IPS-15b (cell line): Measurements from ENCODE around the gene IFFO2.

Experiments used
- H3K27me3 ChIP-seq: one replicate; pipeline ENCODE4 v1.6.1; 2013; ENCODE audit warnings: low read length; ENCODE audit not compliant: control insufficient read depth, insufficient read depth
- H3K36me3 ChIP-seq: one replicate; pipeline ENCODE4 v1.6.1; 2013; ENCODE audit warnings: low read length; ENCODE audit not compliant: control insufficient read depth, insufficient read depth
- H3K4me1 ChIP-seq: one replicate; pipeline ENCODE4 v1.6.1; 2013; ENCODE audit warnings: mild to moderate bottlenecking, low read length; ENCODE audit not compliant: control insufficient read depth, insufficient read depth
- H3K4me3 ChIP-seq: one replicate; pipeline ENCODE4 v1.5.1; 2013; ENCODE audit warnings: low read depth, low read length
- H3K9ac ChIP-seq: one replicate; pipeline ENCODE4 v1.6.1; 2013; ENCODE audit warnings: low read depth, mild to moderate bottlenecking, low read length
- H3K9me3 ChIP-seq: one replicate; pipeline ENCODE4 v1.6.1; 2013; ENCODE audit warnings: mild to moderate bottlenecking, low read length; ENCODE audit not compliant: control insufficient read depth, insufficient read depth

Gene IFFO2

GRCh38 chr1:18928985-18929384 lies 27.5 kb downstream of the IFFO2 start:
- Histone ChIP-seq H3K4me3 (no peak overlapping the region), H3K36me3 (no peaks in the 10 kb centered on the region), H3K9me3 (no peaks in the 10 kb centered on the region), H3K4me1 (peaks cover 4% of the 10 kb centered on the region), H3K27me3 (no peaks in the 10 kb centered on the region), H3K9ac (no peak overlapping the region)

- peaks cover 4% of the 10 kb centered on the region for H3K4me1 ChIP-seq
- no peak overlapping the region for H3K9ac ChIP-seq
- H3K4me3 ChIP-seq, result no peak overlapping the region
- H3K9me3 ChIP-seq, result no peaks in the 10 kb centered on the region
- H3K27me3 ChIP-seq, result no peaks in the 10 kb centered on the region
- H3K36me3 ChIP-seq, result no peaks in the 10 kb centered on the region
Measured at GRCh38 chr1:18928406-18928805, 28.1 kb downstream of the IFFO2 start.

DNA sequence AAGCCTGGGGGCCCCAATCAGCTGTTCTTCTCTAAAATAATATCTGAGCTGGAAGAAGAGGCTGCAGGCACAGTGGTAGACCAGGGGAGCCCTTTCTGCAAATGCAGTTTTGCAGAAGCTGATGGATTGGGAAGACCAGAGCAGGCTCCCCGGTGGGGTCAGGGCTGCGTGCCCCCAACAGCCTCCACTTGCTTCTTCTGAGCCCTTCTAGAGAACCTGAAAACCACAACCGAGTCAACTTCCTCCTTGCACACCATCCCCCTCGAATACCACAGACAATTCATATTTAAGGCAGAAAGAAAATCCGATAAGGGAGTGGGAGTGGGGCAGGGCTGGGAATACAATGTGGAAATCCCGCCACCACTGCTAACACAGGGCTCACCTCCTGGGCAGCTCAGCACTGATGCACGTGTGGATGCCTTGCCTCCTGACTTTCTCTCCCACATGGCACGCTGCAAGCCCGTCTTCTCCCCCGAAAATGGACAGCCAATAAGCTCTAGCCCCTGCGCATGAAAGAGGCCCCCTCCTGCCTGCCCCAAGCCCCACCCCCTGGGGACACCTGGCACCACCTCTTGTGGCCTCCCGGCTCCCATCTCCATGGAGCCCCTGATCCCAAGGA lies 28.7 kb downstream of the IFFO2 start:
- Histone ChIP-seq H3K27me3 (no peaks in the 10 kb centered on the region), H3K9me3 (no peaks in the 10 kb centered on the region), H3K4me1 (peaks cover 4% of the 10 kb centered on the region), H3K4me3 (no peak overlapping the region), H3K9ac (no peak overlapping the region), H3K36me3 (no peaks in the 10 kb centered on the region)

DNA sequence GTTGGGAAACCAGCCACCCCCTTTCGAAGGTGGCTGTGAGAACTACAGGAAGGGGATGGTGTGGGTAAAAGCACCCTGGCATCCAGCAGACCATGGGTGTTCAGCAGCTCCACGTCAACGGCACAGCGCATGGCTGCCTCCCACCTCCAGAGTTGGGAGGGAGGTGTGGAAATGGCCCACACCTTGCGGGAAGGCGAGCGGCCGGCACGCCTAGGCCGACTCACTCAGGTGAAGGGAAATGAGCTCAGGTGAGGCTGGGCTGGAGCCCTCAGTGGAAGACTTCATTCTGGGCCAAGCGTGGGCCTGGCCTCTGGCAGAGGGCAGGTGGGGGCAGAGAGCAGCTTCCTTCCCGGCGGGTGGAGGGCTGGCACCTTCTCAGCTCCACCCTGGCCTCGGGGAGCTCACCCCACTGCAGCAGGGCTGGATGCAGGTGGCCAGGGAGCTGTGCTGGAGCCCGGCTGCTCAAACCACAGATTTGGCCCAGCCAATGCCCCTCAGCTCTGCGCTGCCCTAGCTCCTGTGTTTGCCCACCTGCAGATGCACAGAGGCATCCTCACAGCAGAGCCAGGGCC lies 29.3 kb downstream of the IFFO2 start:
- H3K36me3 ChIP-seq, result no peaks in the 10 kb centered on the region
- no peak overlapping the region for H3K9ac ChIP-seq
- no peak overlapping the region for H3K4me3 ChIP-seq
- H3K27me3 ChIP-seq, result no peaks in the 10 kb centered on the region
- H3K9me3 ChIP-seq, result no peaks in the 10 kb centered on the region
- H3K4me1 ChIP-seq, result peaks cover 4% of the 10 kb centered on the region

GRCh38 chr1:18926315-18927081 lies 30.0 kb downstream of the IFFO2 start:
- H3K4me1 ChIP-seq, result peaks cover 2% of the 10 kb centered on the region
- no peak overlapping the region for H3K9ac ChIP-seq
- H3K36me3 ChIP-seq, result no peaks in the 10 kb centered on the region
- H3K9me3 ChIP-seq, result no peaks in the 10 kb centered on the region
- H3K4me3 ChIP-seq, result no peak overlapping the region
- no peaks in the 10 kb centered on the region for H3K27me3 ChIP-seq

- Histone ChIP-seq H3K9me3 (no peaks in the 10 kb centered on the region), H3K36me3 (no peaks in the 10 kb centered on the region), H3K9ac (no peak overlapping the region), H3K4me3 (no peak overlapping the region), H3K4me1 (peaks cover 2% of the 10 kb centered on the region), H3K27me3 (no peaks in the 10 kb centered on the region)
Measured at GRCh38 chr1:18925279-18925678, 31.2 kb downstream of the IFFO2 start.

DNA sequence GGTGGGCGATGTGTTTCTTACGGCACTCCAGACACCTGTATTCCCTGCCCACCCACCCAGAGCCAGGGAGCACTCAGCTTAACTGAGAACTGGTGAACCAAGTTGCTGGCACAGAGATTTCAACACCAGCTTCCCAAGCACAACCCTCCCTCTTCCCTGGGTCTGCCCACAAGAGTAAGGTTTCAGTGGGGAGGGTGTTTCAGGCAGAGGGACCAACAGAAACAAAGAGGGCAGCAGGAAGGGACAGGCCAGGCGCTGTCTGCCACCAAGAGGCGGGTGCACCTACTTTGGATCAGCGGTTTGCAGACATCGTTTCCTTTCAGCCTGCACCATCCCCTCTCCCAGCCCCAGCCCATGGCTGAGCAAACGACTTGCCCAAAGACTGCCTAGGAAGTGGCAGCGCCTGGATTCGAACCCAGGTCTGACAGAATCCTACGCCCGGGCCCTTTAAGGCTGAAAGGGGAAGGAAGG lies 32.2 kb downstream of the IFFO2 start:
- Histone ChIP-seq H3K4me1 (no peaks in the 10 kb centered on the region), H3K9ac (no peak overlapping the region), H3K4me3 (no peak overlapping the region)

DNA sequence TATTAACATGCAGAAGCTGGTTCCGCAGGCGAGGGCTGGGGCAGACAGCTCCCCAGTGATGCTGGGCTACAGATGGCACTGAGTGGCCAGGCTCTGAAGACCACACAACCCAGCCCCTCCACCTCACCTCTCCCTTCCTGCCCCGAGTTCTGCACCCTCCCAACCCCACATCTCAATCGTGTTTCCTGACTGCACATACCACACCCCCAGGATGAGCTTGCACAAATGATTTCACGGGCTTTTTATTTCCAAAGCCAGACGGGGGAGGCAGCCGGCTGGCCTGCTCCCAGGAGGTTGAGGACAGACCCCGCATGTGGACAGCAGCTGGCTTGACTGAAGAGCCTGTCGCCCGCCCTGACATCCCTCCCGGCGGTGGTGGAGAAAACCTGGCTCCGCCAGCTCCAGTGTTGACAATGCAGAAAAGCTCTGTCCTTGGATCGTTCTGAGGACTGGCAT lies 32.7 kb downstream of the IFFO2 start:
- peak overlapping the region; percentile 37 for H3K9ac ChIP-seq
- H3K4me1 ChIP-seq, result no peaks in the 10 kb centered on the region
- H3K9me3 ChIP-seq, result no peaks in the 10 kb centered on the region
- no peak overlapping the region for H3K4me3 ChIP-seq
- no peaks in the 10 kb centered on the region for H3K27me3 ChIP-seq
- no peaks in the 10 kb centered on the region for H3K36me3 ChIP-seq

More for the DNA sequence above, 32.2 kb downstream of the IFFO2 start:
- H3K36me3 ChIP-seq, result no peaks in the 10 kb centered on the region
- H3K27me3 ChIP-seq, result no peaks in the 10 kb centered on the region
- no peaks in the 10 kb centered on the region for H3K9me3 ChIP-seq

- Histone ChIP-seq H3K4me1 (no peaks in the 10 kb centered on the region), H3K27me3 (no peaks in the 10 kb centered on the region), H3K9me3 (no peaks in the 10 kb centered on the region), H3K36me3 (no peaks in the 10 kb centered on the region), H3K9ac (peak overlapping the region; percentile 37), H3K4me3 (no peak overlapping the region)
Measured at GRCh38 chr1:18922848-18923755, 33.4 kb downstream of the IFFO2 start.

- Histone ChIP-seq H3K27me3 (no peaks in the 10 kb centered on the region), H3K4me1 (no peaks in the 10 kb centered on the region), H3K9ac (no peak overlapping the region), H3K4me3 (no peak overlapping the region), H3K36me3 (no peaks in the 10 kb centered on the region), H3K9me3 (no peaks in the 10 kb centered on the region)
Measured at GRCh38 chr1:18922319-18922726, 34.2 kb downstream of the IFFO2 start.

DNA sequence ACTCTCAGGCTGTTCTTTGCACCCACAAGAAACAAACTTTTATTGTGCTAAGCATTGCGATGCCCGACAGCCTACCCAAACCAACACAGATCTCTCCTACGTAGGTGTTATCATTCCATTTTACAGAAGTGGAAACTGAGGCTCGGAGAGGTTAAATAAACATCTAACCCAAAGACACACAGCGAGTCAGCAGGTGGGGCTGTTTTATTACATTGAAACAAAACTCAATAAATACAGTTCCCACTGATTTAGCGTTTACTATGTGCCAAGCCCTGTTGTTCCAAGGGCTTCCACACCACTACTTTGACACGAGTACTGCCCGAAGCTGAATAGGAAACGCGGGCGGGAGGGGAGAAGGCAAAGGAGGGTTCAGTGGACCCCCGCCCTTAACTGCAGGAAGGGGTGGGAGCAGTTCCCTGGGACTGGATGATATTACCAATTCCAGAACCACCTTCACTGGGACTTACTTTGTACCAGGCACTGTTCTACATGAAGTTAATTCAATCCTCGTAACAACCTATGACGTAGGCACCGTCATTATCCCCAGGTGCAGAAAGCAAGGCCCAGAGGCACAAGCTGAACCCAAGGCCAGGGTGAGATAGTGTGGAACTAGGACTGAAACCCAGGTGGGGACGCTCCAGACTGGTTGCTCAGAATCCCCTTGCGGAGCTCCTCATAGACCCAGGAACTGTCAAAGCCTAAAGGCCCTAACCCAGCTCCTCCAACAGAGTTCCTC lies 34.8 kb downstream of the IFFO2 start:
- Histone ChIP-seq H3K4me3 (no peak overlapping the region), H3K36me3 (peaks cover 2% of the 10 kb centered on the region), H3K9ac (no peak overlapping the region), H3K4me1 (no peaks in the 10 kb centered on the region), H3K27me3 (no peaks in the 10 kb centered on the region), H3K9me3 (no peaks in the 10 kb centered on the region)
